Endodermal cell (in vitro differentiated cells): ENCODE data around the gene HLCS. TPM values are rescaled to one million over a fixed set of nuclear protein-coding genes. Genes with fewer than 3 reads are reported as not detected.
A peak's percentile ranks its signal among the peaks of the same experiment; 100 is the strongest.

Experiments
- DNase-seq: peaks from one replicate; pipeline ENCODE4 v3.0.0-alpha.2; 2017
- H3K27ac ChIP-seq: 2 replicates; pipeline ENCODE4 v1.5.1; 2013; ENCODE audit warnings: mild to moderate bottlenecking, low read depth, low read length, moderate library complexity
- H3K27me3 ChIP-seq: 2 replicates; pipeline ENCODE4 v1.6.1; 2013; ENCODE audit warnings: mild to moderate bottlenecking, low read length, moderate library complexity; ENCODE audit not compliant: insufficient read depth, control insufficient read depth, poor library complexity, severe bottlenecking
- H3K36me3 ChIP-seq: 2 replicates; pipeline ENCODE4 v1.7.0; 2013; ENCODE audit warnings: mild to moderate bottlenecking, low read length, moderate library complexity; ENCODE audit not compliant: control insufficient read depth, insufficient read depth
- H3K4me1 ChIP-seq: one replicate; pipeline ENCODE4 v1.7.0; 2013; ENCODE audit warnings: low read length; ENCODE audit not compliant: control insufficient read depth, insufficient read depth
- H3K4me3 ChIP-seq: 2 replicates; pipeline ENCODE4 v1.5.1; 2013; ENCODE audit warnings: mild to moderate bottlenecking, low read length, moderate library complexity
- H3K9ac ChIP-seq: 2 replicates; pipeline ENCODE4 v1.6.1; 2013; ENCODE audit warnings: mild to moderate bottlenecking, low read length, moderate library complexity; ENCODE audit not compliant: poor library complexity, severe bottlenecking; ENCODE audit errors: extremely low read depth
- H3K9me3 ChIP-seq: 2 replicates; pipeline ENCODE4 v1.6.1; 2013; ENCODE audit warnings: mild to moderate bottlenecking, low read length, moderate library complexity; ENCODE audit not compliant: control insufficient read depth
- H3K27ac Mint-ChIP-seq: 2 replicates; pipeline ENCODE4 v1.8.0; 2020; ENCODE audit warnings: mixed read lengths
- H3K27me3 Mint-ChIP-seq: 2 replicates; pipeline ENCODE4 v1.8.0; 2021; ENCODE audit warnings: mild to moderate bottlenecking, mixed read lengths; ENCODE audit not compliant: insufficient read depth
- H3K36me3 Mint-ChIP-seq: 2 replicates; pipeline ENCODE4 v1.8.0; 2020; ENCODE audit warnings: low read depth, mixed read lengths
- H3K4me1 Mint-ChIP-seq: 2 replicates; pipeline ENCODE4 v1.8.0; 2020; ENCODE audit warnings: mixed read lengths
- H3K4me3 Mint-ChIP-seq: 2 replicates; pipeline ENCODE4 v1.8.0; 2020; ENCODE audit warnings: mild to moderate bottlenecking, moderate library complexity, mixed read lengths
- H3K9me3 Mint-ChIP-seq: 2 replicates; pipeline ENCODE4 v1.8.0; 2020; ENCODE audit warnings: mild to moderate bottlenecking, mixed read lengths
- CTCF ChIP-seq: fragments of 200-600 bp; sonication (generic); conservative IDR thresholded peaks from 2 replicates; pipeline ENCODE4 v1.5.0; 2021; ENCODE audit warnings: antibody characterized with exemption, mild to moderate bottlenecking
- WGBS, 2 experiments: methylation state at CpG; one replicate each; pipeline versions ENCODE4 v1.1.5 to v1.1.7; 2013; ENCODE audit warnings: missing lambda C conversion rate in 2 of 2, mixed read lengths in 1 of 2; ENCODE audit not compliant: insufficient coverage in 1 of 2, insufficient read length in 1 of 2; 5-methylcytosine and 5-hydroxymethylcytosine counted together
- total RNA-seq, 2 donors: library from RNA; stranded (reverse); fragmentation: NEBNext Ultra II Directional in 1 of 2; extraction: Animal tissue kit (Norgen Biotek cat#: 25700) in 1 of 2; gene quantifications; 2 replicates in 1 of 2; 3 replicates in 1 of 2; pipeline ENCODE4 v1.2.1, GENCODE V29; 2021

HLCS gene
- total RNA-seq, 2 donors from 2014 or later, result 25.0 to 30.1 TPM

GRCh38 chr21:36728371-36729111, 237.9 kb downstream of the HLCS start:
- TF ChIP-seq CTCF, result no peak
- Mint-ChIP-seq H3K9me3 (no peaks in the 10 kb centered on the region), H3K36me3 (no peaks in the 10 kb centered on the region), H3K27ac (no peak overlapping the region), H3K4me3 (no peak overlapping the region), H3K27me3 (peaks cover 62% of the 10 kb centered on the region), H3K4me1 (peaks cover 4% of the 10 kb centered on the region)
- 93 to 100% methylated on average over 12 to 14 of the region's 14 CpGs for WGBS, 2 experiments
- H3K36me3 ChIP-seq, result no peaks in the 10 kb centered on the region
- no peak overlapping the region for H3K9ac ChIP-seq
- no peak overlapping the region for H3K4me3 ChIP-seq
- DNase-seq, result no peak
- no peaks in the 10 kb centered on the region for H3K9me3 ChIP-seq
- no peak overlapping the region for H3K27ac ChIP-seq
- H3K4me1 ChIP-seq, result no peaks in the 10 kb centered on the region
- peaks cover 15% of the 10 kb centered on the region for H3K27me3 ChIP-seq

- Histone ChIP-seq H3K4me3 (no peak overlapping the region), H3K27ac (no peak overlapping the region), H3K36me3 (no peaks in the 10 kb centered on the region), H3K27me3 (peaks cover 15% of the 10 kb centered on the region), H3K9me3 (no peaks in the 10 kb centered on the region), H3K4me1 (no peaks in the 10 kb centered on the region), H3K9ac (no peak overlapping the region)
- DNase-seq, result peak; percentile 76
- H3K27me3 Mint-ChIP-seq, result peaks cover 67% of the 10 kb centered on the region
- no peak overlapping the region for H3K27ac Mint-ChIP-seq
- TF ChIP-seq CTCF, result peak; percentile 68
- peaks cover 4% of the 10 kb centered on the region for H3K4me1 Mint-ChIP-seq
- WGBS, 2 experiments, result 88 to 92% methylated on average over 6 of the region's 6 CpGs
- no peaks in the 10 kb centered on the region for H3K36me3 Mint-ChIP-seq
- H3K4me3 Mint-ChIP-seq, result no peak overlapping the region
- no peaks in the 10 kb centered on the region for H3K9me3 Mint-ChIP-seq
These were observed 238.6 kb downstream of the HLCS start for GRCh38 chr21:36727866-36728265.

GRCh38 chr21:36725793-36726386, 240.6 kb downstream of the HLCS start:
- H3K4me1 Mint-ChIP-seq, result peaks cover 4% of the 10 kb centered on the region
- no peaks in the 10 kb centered on the region for H3K36me3 ChIP-seq
- no peaks in the 10 kb centered on the region for H3K9me3 ChIP-seq
- no peak overlapping the region for H3K4me3 ChIP-seq
- WGBS, 2 experiments, result 94 to 95% methylated on average over 11 to 12 of the region's 12 CpGs
- peaks cover 18% of the 10 kb centered on the region for H3K27me3 ChIP-seq
- H3K27ac ChIP-seq, result no peak overlapping the region
- no peak overlapping the region for H3K9ac ChIP-seq
- H3K36me3 Mint-ChIP-seq, result no peaks in the 10 kb centered on the region
- H3K27me3 Mint-ChIP-seq, result peaks cover 58% of the 10 kb centered on the region
- TF ChIP-seq CTCF, result no peak
- DNase-seq, result peak; percentile 31
- H3K4me3 Mint-ChIP-seq, result no peak overlapping the region
- H3K9me3 Mint-ChIP-seq, result no peaks in the 10 kb centered on the region
- H3K27ac Mint-ChIP-seq, result no peak overlapping the region
- H3K4me1 ChIP-seq, result no peaks in the 10 kb centered on the region
